Skin epidermis (tissue), 12 donors: ENCODE measurements around the gene ADAMTS2.

Experiments used
- H3K27ac ChIP-seq, 21 experiments: fragments of 200-600 bp; sonication (generic) in 11 of 21; one replicate each; pipeline ENCODE4 v1.5.0; 2020; ENCODE audit warnings: mild to moderate bottlenecking in 3 of 21, inconsistent platforms in 2 of 21, moderate library complexity in 2 of 21
- H3K4me3 ChIP-seq, 7 experiments: fragments of 200-600 bp; sonication (generic) in 2 of 7; one replicate each; pipeline ENCODE4 v1.5.0; 2020; ENCODE audit warnings: inconsistent platforms in 2 of 7, mild to moderate bottlenecking in 2 of 7, moderate library complexity in 1 of 7

ADAMTS2 gene

GRCh38 chr5:179129607-179130071, 215.6 kb downstream of the ADAMTS2 start:
- H3K4me3 ChIP-seq: no peak overlapping the region
- no peak overlapping the region for H3K27ac ChIP-seq

- H3K27ac ChIP-seq: no peak overlapping the region
- no peak overlapping the region for H3K4me3 ChIP-seq
Observed at GRCh38 chr5:179128976-179129375, 216.3 kb downstream of the ADAMTS2 start.

GRCh38 chr5:179128041-179128365, 217.3 kb downstream of the ADAMTS2 start:
- no peak overlapping the region for H3K4me3 ChIP-seq
- no peak overlapping the region for H3K27ac ChIP-seq

GRCh38 chr5:179127136-179128040, 217.9 kb downstream of the ADAMTS2 start:
- no peak overlapping the region for H3K27ac ChIP-seq

GRCh38 chr5:179126506-179126991, 218.7 kb downstream of the ADAMTS2 start:
- Histone ChIP-seq H3K4me3 (no peak overlapping the region), H3K27ac (no peak overlapping the region)

More at GRCh38 chr5:179127136-179128040, 217.9 kb downstream of the ADAMTS2 start:
- H3K4me3 ChIP-seq: no peak overlapping the region

GRCh38 chr5:179125789-179126505, 219.3 kb downstream of the ADAMTS2 start:
- no peak overlapping the region for H3K27ac ChIP-seq

GRCh38 chr5:179124853-179125788, 220.1 kb downstream of the ADAMTS2 start:
- H3K27ac ChIP-seq: no peak overlapping the region

More at GRCh38 chr5:179125789-179126505, 219.3 kb downstream of the ADAMTS2 start:
- no peak overlapping the region for H3K4me3 ChIP-seq

GRCh38 chr5:179124273-179124852, 220.9 kb downstream of the ADAMTS2 start:
- no peak overlapping the region for H3K27ac ChIP-seq

More at GRCh38 chr5:179124853-179125788, 220.1 kb downstream of the ADAMTS2 start:
- H3K4me3 ChIP-seq: no peak overlapping the region

GRCh38 chr5:179123491-179124272, 221.6 kb downstream of the ADAMTS2 start:
- Histone ChIP-seq H3K4me3 (no peak overlapping the region), H3K27ac (no peak overlapping the region)

More at GRCh38 chr5:179124273-179124852, 220.9 kb downstream of the ADAMTS2 start:
- H3K4me3 ChIP-seq: no peak overlapping the region

GRCh38 chr5:179123109-179123426, 222.2 kb downstream of the ADAMTS2 start:
- Histone ChIP-seq H3K27ac (no peak overlapping the region), H3K4me3 (no peak overlapping the region)

GRCh38 chr5:179122411-179123108, 222.7 kb downstream of the ADAMTS2 start:
- Histone ChIP-seq H3K4me3 (no peak overlapping the region), H3K27ac (no peak overlapping the region)

- no peak overlapping the region for H3K27ac ChIP-seq
Observed at GRCh38 chr5:179121667-179122111, 223.6 kb downstream of the ADAMTS2 start.

GRCh38 chr5:179120951-179121666, 224.2 kb downstream of the ADAMTS2 start:
- H3K4me3 ChIP-seq: no peak overlapping the region
- no peak overlapping the region for H3K27ac ChIP-seq

More at GRCh38 chr5:179121667-179122111, 223.6 kb downstream of the ADAMTS2 start:
- no peak overlapping the region for H3K4me3 ChIP-seq

- H3K27ac ChIP-seq: no peak overlapping the region
- H3K4me3 ChIP-seq: no peak overlapping the region
Observed at GRCh38 chr5:179120421-179120861, 224.8 kb downstream of the ADAMTS2 start.

- Histone ChIP-seq H3K27ac (no peak overlapping the region), H3K4me3 (no peak overlapping the region)
Observed at GRCh38 chr5:179119415-179120170, 225.7 kb downstream of the ADAMTS2 start.

GRCh38 chr5:179118756-179119414, 226.4 kb downstream of the ADAMTS2 start:
- Histone ChIP-seq H3K27ac (no peak overlapping the region), H3K4me3 (no peak overlapping the region)
